Effector CD8-positive, alpha-beta T cell (primary cell): ENCODE measurements around the gene NCDN.
A peak's percentile ranks its signal among the peaks of the same experiment; 100 is the strongest.

Source experiments
- DNase-seq: peaks from one replicate; lab custom pipeline; 2025; lab: John Stamatoyannopoulos, UW

NCDN gene

DNA sequence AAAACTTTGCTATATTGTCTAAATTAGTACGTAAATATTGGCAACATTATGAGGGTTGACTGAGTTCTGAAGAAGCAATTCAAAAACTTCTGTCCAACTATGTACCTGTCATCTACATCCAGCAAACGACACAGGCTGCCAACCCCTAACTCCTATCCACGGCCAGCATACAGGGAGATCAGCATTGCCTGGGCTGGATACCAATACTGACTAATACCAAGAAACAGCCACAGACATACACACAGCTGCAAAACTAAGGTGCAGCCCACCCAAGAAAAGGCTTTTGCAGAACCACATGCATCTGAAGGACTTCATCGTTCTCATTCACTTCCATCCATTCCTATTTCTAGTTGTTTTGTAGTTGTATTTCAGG is 2.4 kb upstream of the NCDN start:
- no peak for DNase-seq

DNA sequence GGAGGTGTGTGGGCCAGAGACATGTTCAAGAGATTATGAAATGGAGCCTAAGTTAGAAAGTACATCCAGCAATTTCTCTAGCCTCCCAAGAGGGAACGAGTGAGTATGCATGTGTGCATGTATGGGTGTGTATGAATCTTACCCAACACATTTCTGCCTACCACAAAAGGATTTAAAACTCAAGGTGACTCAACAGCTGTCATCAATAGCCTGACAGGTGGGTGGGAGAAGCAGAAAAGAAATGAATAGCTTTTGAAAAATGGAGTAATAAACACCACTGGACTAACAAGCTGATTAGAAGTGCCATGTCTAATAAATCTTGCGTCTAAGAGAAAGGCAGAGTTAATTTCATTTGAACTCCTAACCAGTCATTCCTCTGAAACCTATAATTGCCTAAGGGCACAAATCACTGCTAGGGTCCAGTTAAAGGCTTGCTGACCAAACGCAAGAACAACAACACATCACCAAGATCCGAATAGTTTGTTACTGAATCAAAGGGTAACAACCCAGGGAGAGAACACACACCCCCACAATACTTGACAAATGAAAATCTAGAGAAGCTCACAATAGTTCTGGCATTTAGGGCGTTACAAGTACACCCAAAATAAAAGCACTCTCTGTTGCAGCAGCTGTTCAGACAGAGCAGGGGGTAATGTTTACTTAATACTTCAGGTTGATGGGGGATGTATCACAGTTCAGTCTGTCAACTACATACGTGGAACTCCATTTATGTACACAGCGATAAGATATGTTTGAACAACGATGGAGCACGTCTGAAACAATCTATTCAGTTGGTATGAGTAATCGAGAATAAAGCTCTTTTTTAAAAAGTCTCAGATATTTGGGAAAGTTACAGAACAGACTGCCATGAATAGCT is 1.8 kb upstream of the NCDN start:
- DNase-seq = no peak

DNA sequence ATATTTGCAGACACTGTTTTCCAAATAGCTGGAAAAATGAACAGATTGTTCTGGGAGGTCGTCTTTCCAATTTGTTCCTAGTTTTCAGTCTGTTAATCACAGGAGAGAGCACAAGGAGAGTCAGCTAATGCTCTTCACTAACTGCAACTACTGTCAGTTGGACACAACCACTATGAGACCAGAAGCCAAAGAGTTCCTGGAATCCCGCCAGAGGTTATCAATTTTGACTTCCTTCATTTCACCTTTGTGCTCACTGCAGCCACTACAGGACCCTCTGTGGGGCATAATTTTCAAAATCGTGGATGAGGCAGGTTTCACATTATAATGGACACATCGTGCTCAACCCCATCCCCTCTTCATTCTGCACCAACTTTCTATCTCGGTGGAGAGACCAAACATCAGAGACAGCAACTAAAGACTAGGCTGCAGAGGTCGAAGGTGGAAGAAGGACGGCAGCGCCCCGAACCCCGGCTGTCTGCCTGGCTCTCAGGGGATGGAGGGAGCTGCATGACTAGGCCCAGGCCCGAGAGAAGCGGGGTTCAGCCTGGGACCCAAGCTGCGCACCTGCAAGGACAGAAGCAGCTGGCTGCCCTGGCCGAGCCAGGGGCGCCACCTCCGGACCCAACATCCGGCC is 998 bp upstream of the NCDN start:
- DNase-seq = no peak

DNA sequence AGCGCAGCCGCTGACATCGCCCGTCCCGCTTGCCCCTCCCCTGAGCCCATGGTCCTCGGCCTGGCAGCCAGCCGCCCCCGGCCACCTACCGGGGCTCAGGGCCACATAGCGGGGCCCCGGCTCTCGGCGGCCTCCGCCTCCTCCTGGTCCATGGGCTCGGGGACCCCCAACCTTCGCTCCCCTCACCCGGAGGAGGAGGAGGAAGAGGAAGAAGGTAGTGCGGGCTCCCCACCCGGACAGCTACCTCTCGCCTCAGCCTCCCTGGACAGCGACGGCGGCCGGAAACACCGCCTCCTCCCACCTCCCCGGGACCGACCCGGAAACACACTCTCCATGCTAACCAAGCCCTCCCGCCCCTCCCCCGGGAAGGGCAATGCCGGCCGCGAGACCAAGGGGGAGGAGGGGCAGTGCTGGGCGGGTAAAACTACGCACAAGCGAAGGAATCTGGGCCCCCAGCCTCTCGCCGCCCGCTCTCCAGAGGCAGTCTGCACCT is 435 bp upstream of the NCDN start, which contains the start of gene KIAA0319L:
Gene KIAA0319L, minus strand, starts transcription at position 286 of the 493 bp plus-strand sequence. CDS start 2,912 bp downstream, outside the sequence.
- no peak for DNase-seq

DNA sequence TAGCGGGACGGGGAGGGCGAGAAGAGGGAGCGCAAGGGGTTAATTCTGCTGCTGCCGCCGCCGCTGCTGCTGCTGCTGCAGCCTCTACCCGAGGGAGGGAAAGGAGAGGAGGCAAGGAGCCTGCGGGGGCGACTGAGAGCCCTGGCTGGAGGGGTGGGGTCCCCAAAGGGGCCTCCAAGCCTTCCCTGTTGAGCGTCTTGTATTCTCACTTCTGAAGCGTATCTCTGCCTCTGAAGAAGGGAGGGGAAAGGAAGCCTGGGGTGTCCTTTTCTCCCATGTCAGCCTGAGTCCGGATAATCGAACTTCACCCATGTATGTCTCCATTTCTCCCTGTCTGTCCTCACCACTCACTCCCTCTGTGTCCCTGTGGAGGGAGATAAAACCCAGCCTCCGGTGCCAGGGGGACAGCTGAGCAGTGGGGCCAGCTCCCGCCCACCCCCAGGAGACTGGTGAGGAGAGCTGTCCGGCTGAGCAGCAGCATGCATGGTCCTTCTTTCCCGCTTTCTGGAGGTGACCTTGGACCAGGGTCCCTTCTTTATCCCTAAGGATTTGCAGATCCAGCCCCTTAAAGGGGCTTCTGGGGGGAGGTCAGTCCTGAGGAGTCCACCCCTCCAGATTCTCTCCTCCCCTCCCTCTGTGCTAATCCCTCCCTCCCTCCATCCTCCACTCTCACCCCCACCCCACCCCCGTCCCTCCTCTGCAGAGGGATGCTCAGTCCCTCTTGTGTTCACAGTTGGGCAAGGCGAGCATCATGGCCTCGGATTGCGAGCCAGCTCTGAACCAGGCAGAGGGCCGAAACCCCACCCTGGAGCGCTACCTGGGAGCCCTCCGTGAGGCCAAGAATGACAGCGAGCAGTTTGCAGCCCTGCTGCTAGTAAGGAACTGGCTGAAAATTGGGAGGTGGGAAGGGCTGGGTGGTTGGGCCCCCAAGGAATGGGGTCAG is 1.0 kb downstream of the NCDN start:
- no peak for DNase-seq

DNA sequence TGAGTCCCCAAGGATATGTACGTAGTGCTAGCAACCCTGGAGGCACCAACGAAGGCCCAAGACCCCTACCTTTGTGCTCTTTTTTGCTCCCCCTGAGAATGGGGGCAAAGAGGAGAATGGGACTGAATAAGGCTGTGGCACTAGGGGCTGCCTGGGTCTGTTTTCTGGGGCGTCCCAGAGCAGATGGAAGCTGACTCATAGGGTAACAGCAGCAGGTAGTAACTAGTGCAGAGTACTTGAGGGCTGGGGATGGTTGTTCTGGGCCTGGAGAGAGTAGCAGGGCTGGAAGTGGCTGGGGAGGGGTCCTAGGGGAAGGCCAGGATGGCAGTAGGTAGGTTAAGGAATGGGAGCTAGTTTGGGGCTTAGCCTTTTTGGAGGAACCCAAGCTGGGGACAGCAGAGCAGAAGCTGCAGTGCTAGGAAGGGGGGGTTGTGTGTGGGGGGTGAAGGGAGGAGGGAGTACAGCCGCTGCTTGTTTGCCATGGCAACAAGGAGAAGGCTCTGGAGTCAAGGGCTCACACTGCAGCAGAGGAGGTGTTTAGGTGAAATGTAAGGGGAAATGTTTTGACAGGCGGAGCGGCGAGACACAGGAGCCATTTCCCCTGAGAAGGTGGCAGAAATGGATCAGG is 1.8 kb downstream of the NCDN start:
- DNase-seq = no peak

DNA sequence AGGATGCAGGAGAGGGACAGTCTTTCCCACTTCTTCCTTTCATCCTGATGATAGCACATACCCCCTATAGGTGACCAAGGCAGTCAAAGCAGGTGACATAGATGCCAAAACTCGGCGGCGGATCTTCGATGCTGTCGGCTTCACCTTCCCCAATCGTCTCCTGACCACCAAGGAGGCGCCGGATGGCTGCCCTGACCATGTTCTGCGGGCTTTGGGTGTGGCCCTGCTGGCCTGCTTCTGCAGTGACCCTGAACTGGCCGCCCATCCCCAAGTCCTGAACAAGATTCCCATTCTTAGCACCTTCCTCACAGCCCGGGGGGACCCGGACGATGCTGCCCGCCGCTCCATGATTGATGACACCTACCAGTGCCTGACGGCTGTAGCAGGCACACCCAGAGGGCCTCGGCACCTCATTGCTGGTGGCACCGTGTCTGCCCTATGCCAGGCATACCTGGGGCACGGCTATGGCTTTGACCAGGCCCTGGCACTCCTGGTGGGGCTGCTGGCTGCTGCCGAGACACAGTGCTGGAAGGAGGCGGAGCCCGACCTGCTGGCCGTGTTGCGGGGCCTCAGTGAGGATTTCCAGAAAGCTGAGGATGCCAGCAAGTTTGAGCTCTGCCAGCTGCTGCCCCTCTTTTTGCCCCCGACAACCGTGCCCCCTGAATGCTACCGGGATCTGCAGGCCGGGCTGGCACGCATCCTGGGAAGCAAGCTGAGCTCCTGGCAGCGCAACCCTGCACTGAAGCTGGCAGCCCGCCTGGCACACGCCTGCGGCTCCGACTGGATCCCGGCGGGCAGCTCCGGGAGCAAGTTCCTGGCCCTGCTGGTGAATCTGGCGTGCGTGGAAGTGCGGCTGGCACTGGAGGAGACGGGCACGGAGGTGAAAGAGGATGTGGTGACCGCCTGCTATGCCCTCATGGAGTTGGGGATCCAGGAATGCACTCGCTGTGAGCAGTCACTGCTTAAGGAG is 2.9 kb downstream of the NCDN start:
- no peak for DNase-seq

DNA sequence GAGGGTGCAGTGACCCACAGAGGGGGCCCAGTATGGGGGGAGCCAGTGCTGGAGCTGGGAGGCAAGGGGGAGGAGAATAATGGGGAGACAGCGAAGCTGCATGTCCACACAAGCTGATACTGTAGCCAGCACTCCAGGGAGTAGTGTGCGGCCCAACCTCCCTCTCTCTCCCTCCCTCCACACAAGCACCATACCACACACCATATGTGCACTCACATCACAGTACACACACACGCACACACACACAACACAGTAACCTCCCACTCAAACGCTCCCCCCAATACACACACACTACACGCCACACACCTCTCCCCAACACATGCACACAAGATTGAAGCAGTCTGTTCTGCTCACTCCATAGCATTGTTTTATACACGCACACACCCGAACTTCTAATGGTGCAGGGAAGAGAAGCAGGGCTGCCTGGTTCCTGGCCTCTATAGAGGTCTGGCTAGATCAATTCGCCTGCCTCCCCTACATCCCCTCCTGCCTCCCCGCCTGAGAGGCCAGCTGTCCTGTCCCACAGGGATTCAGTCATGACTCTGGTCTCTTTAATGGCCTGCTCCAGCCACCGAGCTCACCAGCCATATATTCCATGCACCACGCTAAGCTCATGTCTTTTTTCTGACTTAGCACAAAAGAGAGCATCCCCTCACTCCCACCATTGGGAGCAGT is 3.8 kb downstream of the NCDN start:
- no peak for DNase-seq

DNA sequence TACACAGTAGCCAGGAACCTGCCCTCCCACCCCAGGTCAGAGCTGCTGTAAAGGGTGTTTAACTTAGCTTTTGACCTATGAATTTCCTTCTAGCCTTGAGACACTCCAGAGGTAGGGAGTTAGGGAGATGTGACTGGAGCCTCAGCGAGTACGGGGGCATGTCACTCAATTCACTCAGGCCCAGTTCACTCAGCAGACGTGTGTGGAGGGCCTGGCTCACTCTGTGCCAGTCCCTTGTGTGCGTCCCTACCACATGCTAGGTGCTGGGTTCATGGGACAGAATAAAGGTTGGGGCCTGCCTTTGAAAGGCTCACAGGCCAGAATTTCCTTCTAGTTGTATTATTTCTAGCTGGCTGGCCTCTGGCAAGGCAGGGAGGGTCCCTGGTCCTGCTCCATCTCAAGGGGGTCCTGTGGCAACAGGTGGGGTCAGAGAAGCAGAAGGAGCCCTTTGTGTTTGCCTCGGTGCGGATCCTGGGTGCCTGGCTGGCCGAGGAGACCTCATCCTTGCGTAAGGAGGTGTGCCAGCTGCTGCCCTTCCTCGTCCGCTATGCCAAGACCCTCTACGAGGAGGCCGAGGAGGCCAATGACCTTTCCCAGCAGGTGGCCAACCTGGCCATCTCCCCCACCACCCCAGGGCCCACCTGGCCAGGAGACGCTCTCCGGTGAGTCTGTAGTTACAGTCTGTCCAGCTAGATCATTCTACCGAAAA is 4.5 kb downstream of the NCDN start:
- DNase-seq = no peak

DNA sequence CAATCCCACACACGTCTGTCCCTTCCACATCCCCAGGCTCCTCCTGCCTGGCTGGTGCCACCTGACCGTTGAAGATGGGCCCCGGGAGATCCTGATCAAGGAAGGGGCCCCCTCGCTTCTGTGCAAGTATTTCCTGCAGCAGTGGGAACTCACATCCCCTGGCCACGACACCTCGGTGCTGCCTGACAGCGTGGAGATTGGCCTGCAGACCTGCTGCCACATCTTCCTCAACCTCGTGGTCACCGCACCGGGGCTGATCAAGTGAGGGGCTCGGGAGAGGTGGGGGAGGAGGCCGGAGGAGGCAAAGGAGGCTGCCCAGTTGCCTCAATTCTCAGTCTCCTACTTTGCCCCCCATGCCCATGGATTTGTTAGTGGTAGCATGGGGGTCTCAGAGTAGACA is 5.6 kb downstream of the NCDN start:
- DNase-seq = no peak

DNA sequence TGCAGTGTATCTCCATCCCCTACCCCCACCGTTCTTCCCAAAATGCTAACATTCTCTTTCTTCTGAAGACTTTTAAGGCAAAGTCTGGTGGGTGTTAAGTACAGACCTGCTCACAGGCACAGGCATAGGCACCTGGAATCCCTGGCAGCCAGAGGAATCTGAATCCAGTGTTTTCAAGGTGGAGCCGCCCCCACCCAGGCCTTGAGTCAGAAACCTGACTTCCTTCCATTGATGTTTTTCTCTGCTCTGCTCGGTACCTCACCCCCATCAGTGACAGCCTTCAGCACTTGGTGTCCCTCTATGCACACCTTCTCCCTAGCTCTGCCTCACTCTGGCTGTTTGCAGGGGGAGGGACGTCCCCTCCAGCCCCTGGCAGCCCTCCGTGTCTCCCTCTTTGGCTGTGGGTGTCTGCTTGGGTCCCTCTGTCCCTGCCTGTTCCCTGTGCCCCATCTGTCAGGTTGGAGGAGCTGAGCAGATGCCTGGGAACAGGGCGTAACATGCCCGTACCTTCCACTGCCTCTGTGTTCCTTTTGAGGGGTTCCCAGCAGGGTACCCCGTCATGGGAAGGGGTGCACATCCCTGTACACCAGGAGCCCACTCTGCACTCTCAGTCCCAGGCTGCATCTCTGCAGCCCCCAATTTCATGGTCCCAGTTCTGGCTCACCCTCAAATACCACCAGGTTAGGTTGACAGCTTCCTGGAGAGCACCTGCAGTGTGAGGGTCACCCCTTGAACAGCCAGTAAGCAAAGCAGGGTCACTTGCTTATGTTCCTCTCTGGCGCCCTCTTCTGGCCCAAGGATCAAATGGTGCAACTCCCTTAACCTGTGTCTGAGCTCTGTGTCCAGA is 6.7 kb downstream of the NCDN start:
- DNase-seq = peak; percentile 72

DNA sequence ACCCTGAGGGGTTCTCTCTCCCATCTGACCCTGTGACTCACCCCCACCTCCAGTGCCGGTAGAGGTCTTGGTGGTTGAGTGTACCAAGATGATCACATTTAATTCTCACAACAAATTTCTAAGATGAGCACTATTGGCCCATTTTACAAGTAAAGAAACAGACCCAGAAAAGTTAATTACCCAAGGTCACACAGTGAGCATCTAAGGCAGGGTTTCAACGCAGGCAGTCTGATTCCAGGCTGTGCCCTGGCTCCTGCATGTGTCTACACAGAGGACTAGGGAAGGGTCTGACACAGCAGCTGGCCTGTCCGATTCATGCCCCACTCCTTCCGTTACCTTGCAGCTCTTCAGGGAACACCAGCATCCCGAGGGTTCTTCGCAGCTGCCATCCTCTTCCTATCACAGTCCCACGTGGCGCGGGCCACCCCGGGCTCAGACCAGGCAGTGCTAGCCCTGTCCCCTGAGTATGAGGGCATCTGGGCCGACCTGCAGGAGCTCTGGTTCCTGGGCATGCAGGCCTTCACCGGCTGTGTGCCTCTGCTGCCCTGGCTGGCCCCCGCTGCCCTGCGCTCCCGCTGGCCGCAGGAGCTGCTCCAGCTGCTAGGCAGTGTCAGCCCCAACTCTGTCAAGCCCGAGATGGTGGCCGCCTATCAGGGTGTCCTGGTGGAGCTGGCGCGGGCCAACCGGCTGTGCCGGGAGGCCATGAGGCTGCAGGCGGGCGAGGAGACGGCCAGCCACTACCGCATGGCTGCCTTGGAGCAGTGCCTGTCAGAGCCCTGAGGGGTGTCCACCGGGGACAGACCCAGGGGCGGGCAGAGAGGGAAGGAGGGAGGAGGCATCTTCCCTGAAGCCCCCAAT is 7.5 kb downstream of the NCDN start:
- DNase-seq = no peak

DNA sequence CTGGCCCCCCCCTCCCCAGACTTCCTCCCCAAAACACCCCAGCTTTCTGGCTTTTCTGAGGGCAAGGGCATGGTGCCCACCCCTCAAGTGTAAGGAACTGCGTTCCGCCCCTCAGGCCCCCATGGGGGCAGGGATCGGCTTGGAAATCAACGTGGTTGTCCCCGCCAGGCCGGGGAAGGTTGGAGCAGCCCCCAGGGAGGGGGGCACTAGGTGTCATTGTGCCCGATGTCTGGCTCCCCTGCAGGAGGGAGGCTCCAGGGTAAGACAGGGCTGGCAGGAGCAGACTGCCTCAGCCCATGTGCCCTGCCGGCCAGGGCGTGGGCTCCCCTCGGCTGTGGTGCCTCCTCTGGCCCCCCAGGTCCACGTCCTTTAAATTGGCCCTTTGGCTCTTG is 8.1 kb downstream of the NCDN start:
- no peak for DNase-seq

DNA sequence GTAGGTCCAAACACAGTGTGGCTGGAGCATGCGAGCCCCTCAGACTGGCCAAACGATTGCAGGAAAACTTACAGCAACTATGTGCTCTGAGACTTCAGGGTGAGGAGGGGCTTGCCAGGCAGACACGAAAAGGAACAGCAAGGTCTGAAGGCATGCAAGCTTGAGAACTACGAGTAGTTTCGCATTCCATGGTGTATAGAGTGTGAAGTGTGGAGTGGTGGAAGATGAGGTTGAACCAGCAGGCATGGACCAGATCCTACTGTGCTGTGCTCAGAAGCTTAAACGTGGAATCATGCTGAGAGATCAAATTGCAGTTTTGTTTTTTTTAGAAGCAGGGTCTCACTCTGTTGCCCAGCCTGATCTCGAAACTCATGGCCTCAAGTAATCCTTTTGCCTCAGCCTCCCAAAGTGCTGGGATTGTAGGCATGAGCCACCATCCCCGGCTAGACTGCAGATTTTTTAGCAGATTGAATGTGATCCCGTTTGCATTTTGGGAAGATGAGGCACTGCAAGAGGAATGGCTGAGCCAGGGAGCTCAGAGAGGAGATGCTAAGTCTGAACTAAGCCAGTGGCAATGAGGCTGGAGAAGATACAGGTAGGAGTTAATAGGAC is 10.5 kb downstream of the NCDN start:
- no peak for DNase-seq

DNA sequence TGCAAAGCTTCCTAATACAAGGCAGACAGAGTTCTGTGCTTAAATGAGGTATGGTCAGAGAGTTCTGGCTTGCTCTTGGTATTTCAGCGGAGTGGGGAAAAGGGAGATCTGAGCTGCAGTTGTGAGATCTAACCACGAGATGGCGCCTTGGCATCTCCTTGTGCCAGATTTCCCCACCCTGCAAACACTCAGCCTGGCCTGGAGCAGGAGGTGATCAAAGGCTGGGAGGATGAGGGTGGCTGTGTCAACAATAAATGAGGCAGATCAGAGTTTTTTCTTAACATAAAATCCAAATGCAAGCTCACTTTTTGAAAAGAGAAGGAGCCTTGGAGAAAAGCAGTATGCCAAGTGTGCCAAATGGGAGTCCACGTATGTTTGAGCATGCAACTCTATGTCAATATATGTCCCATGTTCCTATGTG is 11.4 kb downstream of the NCDN start:
- peak; percentile 37 for DNase-seq

DNA sequence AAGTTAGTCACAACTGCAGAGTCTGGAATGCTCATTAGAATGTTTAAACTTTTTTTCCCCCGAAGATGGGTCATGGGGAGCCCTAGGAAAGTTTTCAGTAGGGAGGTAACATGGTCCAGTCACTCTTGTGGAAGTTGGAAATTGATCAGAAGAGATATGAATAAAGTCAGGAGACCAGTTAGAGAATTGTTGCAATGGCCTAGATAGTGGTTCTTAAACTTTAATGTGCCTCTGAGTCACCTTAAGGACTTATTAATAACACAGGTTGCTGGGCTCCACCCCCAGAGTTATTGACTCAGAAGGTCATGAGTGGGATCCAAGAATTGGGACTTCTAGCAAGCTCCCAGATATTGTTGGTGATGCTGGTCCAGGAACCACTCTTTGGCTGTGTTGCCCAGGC is 12.3 kb downstream of the NCDN start:
- DNase-seq = no peak

DNA sequence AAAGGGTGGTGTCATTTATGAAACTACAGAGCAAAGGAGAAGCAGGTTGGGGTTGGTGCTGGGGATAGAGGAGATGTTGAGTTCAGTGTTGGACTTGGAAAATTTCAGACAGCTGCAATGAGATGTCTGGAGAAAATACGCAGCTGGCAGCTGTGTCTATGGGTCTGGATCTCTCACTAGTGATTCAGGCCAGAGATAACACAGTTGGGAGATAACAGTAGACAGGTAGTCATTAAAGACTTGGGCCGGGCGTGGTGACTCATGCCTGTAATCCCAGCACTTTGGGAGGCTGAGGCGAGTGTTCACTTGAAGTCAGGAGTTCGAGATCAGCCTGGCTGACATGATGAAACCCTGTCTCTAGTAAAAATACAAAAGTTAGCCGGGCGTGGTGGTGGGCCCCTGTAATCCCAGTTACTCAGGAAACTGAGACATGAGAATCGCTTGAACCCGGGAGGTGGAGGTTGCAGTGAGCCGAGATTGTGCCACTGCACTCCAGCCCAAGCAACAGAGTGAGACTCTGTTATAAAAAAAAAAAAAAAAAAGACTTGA is 13.1 kb downstream of the NCDN start:
- no peak for DNase-seq
